K562 (cell line): ENCODE measurements around the gene TDRD12. TPM values are rescaled to one million over a fixed set of nuclear protein-coding genes. Genes with fewer than 3 reads are reported as not detected.

Experiments used
- ATAC-seq: fragments of 200-7000 bp; cut with Tn5 transposase; 3 replicates; pipeline ENCODE4 v1.9.1; 2020; ENCODE audit warnings: moderate library complexity
- BruUV-seq: library from RNA; stranded (reverse); fragments of 400-500 nt; replicated peaks from 2 replicates; lab custom pipeline; 2021; lab: Mats Ljungman, UMichigan
- CTCF ChIA-PET: fragments of 300-600 bp; formaldehyde crosslinking; extraction: SDS; loops from one replicate; lab custom pipeline; 2021; ENCODE audit warnings: low intra/inter-chr PET ratio; lab: Yijun Ruan, JAX
- POLR2A ChIA-PET: fragments of 300-600, 350-650 bp; sonication (Branson Sonifier 250); formaldehyde crosslinking; extraction: SDS; loops from one replicate; lab custom pipeline; 2021; ENCODE audit warnings: antibody characterized with exemption, inconsistent platforms; lab: Yijun Ruan, JAX
- DNase-seq, 4 experiments: peaks; one replicate each; pipeline versions ENCODE4 v3.0.0 to v3.0.0-alpha.2; 2011 to 2018; ENCODE audit warnings: low spot score in 3 of 4, mixed read lengths in 3 of 4; ENCODE audit errors: extremely low read depth in 1 of 4
- FAIRE-seq: peaks from 2 replicates; lab custom pipeline; 2011; peaks lifted over from hg19 to GRCh38; lab: Jason Lieb, UNC
- H2AFZ ChIP-seq: 2 replicates; pipeline ENCODE4 v1.6.0; 2011; ENCODE audit warnings: low read depth, low read length, control low read depth, inconsistent platforms
- H3K27ac ChIP-seq: fragments of 200-600 bp; 3 replicates; pipeline ENCODE4 v1.8.0; 2011; ENCODE audit warnings: low read depth, mild to moderate bottlenecking, control low read depth, inconsistent platforms, low read length, moderate library complexity, mixed read lengths; ENCODE audit errors: extremely low read depth
- H3K27me3 ChIP-seq, 2 experiments: fragments of 300-600 bp in 1 of 2; 2 replicates in 1 of 2; 3 replicates in 1 of 2; pipeline versions ENCODE4 v1.6.0 to v1.8.0; 2011; ENCODE audit warnings: inconsistent platforms in 2 of 2, low read length in 2 of 2, mild to moderate bottlenecking in 1 of 2, mixed read lengths in 1 of 2, moderate library complexity in 1 of 2; ENCODE audit not compliant: control insufficient read depth in 2 of 2, insufficient read depth in 2 of 2
- H3K36me3 ChIP-seq: fragments of 300-600 bp; 3 replicates; pipeline ENCODE4 v1.8.0; 2011; ENCODE audit warnings: mild to moderate bottlenecking, low read length, inconsistent platforms; ENCODE audit not compliant: control insufficient read depth, insufficient read depth
- H3K4me1 ChIP-seq, 2 experiments: fragments of 200-600 bp in 1 of 2; replicated peaks in 1 of 2; 2 replicates in 1 of 2; 3 replicates in 1 of 2; pipeline versions ENCODE4 v1.5.1 to v1.8.0; 2011; ENCODE audit warnings: inconsistent platforms in 2 of 2, low read length in 2 of 2, mild to moderate bottlenecking in 1 of 2, mixed read lengths in 1 of 2, moderate library complexity in 1 of 2; ENCODE audit not compliant: control insufficient read depth in 2 of 2, insufficient read depth in 2 of 2
- H3K4me2 ChIP-seq: 2 replicates; pipeline ENCODE4 v1.6.1; 2011; ENCODE audit warnings: low read length, control low read depth, inconsistent platforms, mixed read lengths; ENCODE audit not compliant: insufficient read depth
- H3K4me3 ChIP-seq: fragments of 200-600 bp; sonication (generic), shearing (Covaris generic); 2 replicates; pipeline ENCODE4 v1.5.1; 2016; ENCODE audit warnings: control low read depth, inconsistent platforms
- H3K79me2 ChIP-seq: fragments of 200-600 bp; 3 replicates; pipeline ENCODE4 v1.8.0; 2011; ENCODE audit warnings: low read length, inconsistent platforms; ENCODE audit not compliant: control insufficient read depth, insufficient read depth
- H3K9ac ChIP-seq, 2 experiments: 2 replicates each; pipeline versions ENCODE4 v1.6.0 to v1.6.1; 2011; ENCODE audit warnings: low read depth in 2 of 2, low read length in 2 of 2, control low read depth in 1 of 2, inconsistent platforms in 1 of 2, mild to moderate bottlenecking in 1 of 2, mixed read lengths in 1 of 2; ENCODE audit not compliant: insufficient read depth in 1 of 2
- H3K9me1 ChIP-seq: one replicate; pipeline ENCODE4 v1.6.0; 2011; ENCODE audit warnings: inconsistent platforms, mild to moderate bottlenecking, low read length, moderate library complexity; ENCODE audit not compliant: control insufficient read depth, insufficient read depth
- H3K9me3 ChIP-seq: replicated peaks from 2 replicates; pipeline ENCODE4 v1.5.1; 2011; ENCODE audit warnings: low read depth, low read length, inconsistent platforms; ENCODE audit not compliant: control insufficient read depth, insufficient read depth
- H4K20me1 ChIP-seq: replicated peaks from 2 replicates; pipeline ENCODE4 v1.6.1; 2011; ENCODE audit warnings: low read length, inconsistent platforms, mixed read lengths; ENCODE audit not compliant: control insufficient read depth, insufficient read depth
- DDX20 ChIP-seq: fragments of 450-650 bp; IDR thresholded peaks from 2 replicates; pipeline ENCODE4 v1.6.1; 2016; ENCODE audit warnings: missing genetic modification characterization, low read depth, mild to moderate bottlenecking, missing compliant biosample characterization, moderate library complexity
- ETV1 ChIP-seq: fragments of 450-650 bp; conservative IDR thresholded peaks from 2 replicates; pipeline ENCODE4 v1.6.1; 2016; ENCODE audit warnings: missing genetic modification characterization, control low read depth, low read depth, missing compliant biosample characterization
- JUNB ChIP-seq: fragments of 450-650 bp; formaldehyde crosslinking; conservative IDR thresholded peaks from 2 replicates; pipeline ENCODE4 v1.4.0; 2020; ENCODE audit warnings: mild to moderate bottlenecking
- NCOR1 ChIP-seq: fragments of 450-650 bp; IDR thresholded peaks from 2 replicates; pipeline ENCODE4 v1.6.1; 2016; ENCODE audit warnings: mild to moderate bottlenecking, moderate library complexity
- NUFIP1 ChIP-seq: fragments of 450-650 bp; IDR thresholded peaks from 2 replicates; pipeline ENCODE4 v1.6.1; 2018; ENCODE audit not compliant: partially characterized antibody
- PHB2 ChIP-seq: fragments of 450-650 bp; IDR thresholded peaks from 2 replicates; pipeline ENCODE4 v1.6.1; 2017; ENCODE audit warnings: low read depth
- PHF20 ChIP-seq: fragments of 450-650 bp; IDR thresholded peaks from 2 replicates; pipeline ENCODE4 v1.6.1; 2018; ENCODE audit not compliant: partially characterized antibody
- XRCC3 ChIP-seq: fragments of 450-650 bp; IDR thresholded peaks from 2 replicates; pipeline ENCODE4 v1.6.1; 2017; ENCODE audit warnings: mild to moderate bottlenecking, moderate library complexity
- YBX1 ChIP-seq: fragments of 450-650 bp; IDR thresholded peaks from 2 replicates; pipeline ENCODE4 v1.7.1; 2016; ENCODE audit warnings: mild to moderate bottlenecking
- ZFP36 ChIP-seq: fragments of 150-350 bp; IDR thresholded peaks from 2 replicates; pipeline ENCODE4 v1.6.1; 2018; ENCODE audit warnings: low read length, low read depth; ENCODE audit not compliant: partially characterized antibody
- ZNF146 ChIP-seq: IDR thresholded peaks from one replicate; pipeline ENCODE4 v1.6.1; 2018; ENCODE audit warnings: missing compliant biosample characterization; ENCODE audit not compliant: unreplicated experiment
- WGBS: fragments of 100-300 bp; shearing (Covaris generic); methylation state at CpG from one replicate; pipeline ENCODE4 v1.1.6; 2016; ENCODE audit warnings: low coverage, mixed read lengths; ENCODE audit not compliant: insufficient coverage; ENCODE audit errors: missing lambda C conversion rate; 5-methylcytosine and 5-hydroxymethylcytosine counted together
- in situ Hi-C: fragments of 300-500 bp; cut with MboI; formaldehyde crosslinking; loops from 4 replicates; pipeline ENCODE4 v1.15.0; 2018; ENCODE audit warnings: inconsistent platforms, mixed read lengths
- intact Hi-C: fragments of 100-400 bp; cut with micrococcal nuclease; formaldehyde crosslinking; loops from 2 replicates; pipeline ENCODE4 v1.14.2; 2022
- polyA plus RNA-seq, 8 experiments: library from polyadenylated mRNA; depleted of rRNA in 4 of 8; stranded (reverse) in 5 of 8; unstranded in 3 of 8; fragments of >200 nt; fragmentation: Nextera tagmentation in 2 of 8; fragmentation: Illumina TruSeq in 1 of 8; extraction: Ambion mirVana in 2 of 8; extraction: Trizol in 1 of 8; gene quantifications; 2 replicates each; pipeline versions ENCODE4 v1.2.1 to v1.2.3, GENCODE V29; 2011 to 2014; ENCODE audit warnings: inconsistent platforms in 1 of 8, missing spikeins in 1 of 8
- total RNA-seq, 7 experiments: library from RNA; depleted of rRNA in 6 of 7; stranded (reverse); fragments of >200 nt in 6 of 7; fragmentation: Illumina TruSeq in 2 of 7; extraction: Trizol in 2 of 7; gene quantifications; 2 replicates each; pipeline versions ENCODE4 v1.2.1 to v1.2.3, GENCODE V29; 2011 to 2021; ENCODE audit warnings: low replicate concordance in 1 of 7

The TDRD12 gene
- total and polyA plus RNA-seq, 9 of the 15 experiments (the other 6 are each of a cell fraction or from before 2014, with no cell fraction given) = 0.03 TPM; not detected in 8

- H3K27me3 ChIP-seq = peaks cover 42 to 64% of the 10 kb centered on the region in 2 experiments
- no peak overlapping the region for H3K27ac ChIP-seq
- no peak overlapping the region for H3K4me2 ChIP-seq
- H3K4me3 ChIP-seq = no peak overlapping the region
- intact Hi-C loops = no loop called here
- peaks cover 5% of the 10 kb centered on the region; the same call in 1 of the 2 replicates for H4K20me1 ChIP-seq
- H3K36me3 ChIP-seq = no peaks in the 10 kb centered on the region
- DNase-seq (no peak), FAIRE-seq (no peak), ATAC-seq (no peak)
- TF ChIP-seq ZNF146 (no peak), ZFP36 (no peak), PHB2 (no peak), JUNB (CRISPR knock-in tag) (no peak), DDX20 (no peak), NCOR1 (no peak), XRCC3 (no peak), PHF20 (no peak), YBX1 (no peak), NUFIP1 (no peak), ETV1 (no peak)
- H3K9me1 ChIP-seq = no peaks in the 10 kb centered on the region
- no peaks in the 10 kb centered on the region for H3K9me3 ChIP-seq
- no TSS peak for BruUV-seq
- no peak overlapping the region for H3K9ac ChIP-seq
- H2AFZ ChIP-seq = no peak overlapping the region
- 0% methylated on average over 7 of the region's 7 CpGs for WGBS
- CTCF ChIA-PET = no interaction called here
- peaks cover 0 to 6% of the 10 kb centered on the region in 2 experiments; a peak in 1 of 5 replicates for H3K4me1 ChIP-seq
- in situ Hi-C loops = no loop called here
- POLR2A ChIA-PET = interaction anchor here (0.7 kb wide), 1 partner anchor 13 kb away, joined by 3 read pairs; no protein-coding TSS in a partner anchor
- no peaks in the 10 kb centered on the region for H3K79me2 ChIP-seq
Measured at GRCh38 chr19:32823747-32824102, 104.2 kb downstream of the TDRD12 start.
